Keratinocyte (primary cell): ENCODE data around the gene ALOX15. TPM values are rescaled to one million over a fixed set of nuclear protein-coding genes. Genes with fewer than 3 reads are reported as not detected.

Source experiments
- DNase-seq: peaks from one replicate; pipeline ENCODE4 v3.0.0-alpha.2; 2011; ENCODE audit warnings: low read depth, missing footprints, low spot score
- FAIRE-seq: peaks from 2 replicates; lab custom pipeline; 2011; peaks lifted over from hg19 to GRCh38; lab: Jason Lieb, UNC
- H2AFZ ChIP-seq: 2 replicates; pipeline ENCODE4 v1.6.0; 2012; ENCODE audit warnings: low read length, control low read depth, inconsistent platforms; ENCODE audit not compliant: control insufficient read depth
- H3K27ac ChIP-seq: 2 replicates; pipeline ENCODE4 v1.5.1; 2011; ENCODE audit warnings: low read length; ENCODE audit not compliant: control insufficient read depth, insufficient read depth
- H3K27me3 ChIP-seq: 3 replicates; pipeline ENCODE4 v1.6.0; 2011; ENCODE audit warnings: low read length; ENCODE audit not compliant: control insufficient read depth, insufficient read depth; ENCODE audit errors: extremely low read depth
- H3K36me3 ChIP-seq, 2 experiments: 2 replicates in 1 of 2; 3 replicates in 1 of 2; pipeline ENCODE4 v1.5.1; 2011; ENCODE audit warnings: low read length in 2 of 2, mild to moderate bottlenecking in 1 of 2; ENCODE audit not compliant: control insufficient read depth in 2 of 2, insufficient read depth in 2 of 2; ENCODE audit errors: extremely low read depth in 1 of 2
- H3K4me1 ChIP-seq: 3 replicates; pipeline ENCODE4 v1.5.1; 2011; ENCODE audit warnings: low read length; ENCODE audit not compliant: control insufficient read depth, insufficient read depth; ENCODE audit errors: extremely low read depth
- H3K4me2 ChIP-seq: 3 replicates; pipeline ENCODE4 v1.6.0; 2011; ENCODE audit warnings: low read depth, low read length; ENCODE audit not compliant: control insufficient read depth, insufficient read depth; ENCODE audit errors: extremely low read depth
- H3K4me3 ChIP-seq, 3 experiments: fragments of 200-600 bp in 1 of 3; sonication (generic) in 1 of 3; 2 replicates in 2 of 3; 3 replicates in 1 of 3; pipeline ENCODE4 v1.5.1; 2011 to 2016; ENCODE audit warnings: low read length in 3 of 3, mild to moderate bottlenecking in 3 of 3, control low read depth in 2 of 3, inconsistent platforms in 1 of 3, low read depth in 1 of 3, mixed read lengths in 1 of 3, mixed run types in 1 of 3, moderate library complexity in 1 of 3; ENCODE audit not compliant: control insufficient read depth in 2 of 3, insufficient read depth in 2 of 3; ENCODE audit errors: extremely low read depth in 1 of 3
- H3K79me2 ChIP-seq: 2 replicates; pipeline ENCODE4 v1.6.0; 2012; ENCODE audit warnings: low read length; ENCODE audit not compliant: control insufficient read depth, insufficient read depth
- H3K9ac ChIP-seq: 3 replicates; pipeline ENCODE4 v1.6.0; 2011; ENCODE audit warnings: low read length; ENCODE audit not compliant: control insufficient read depth, insufficient read depth; ENCODE audit errors: extremely low read depth
- H3K9me1 ChIP-seq: 3 replicates; pipeline ENCODE4 v1.6.0; 2011; ENCODE audit warnings: low read length; ENCODE audit not compliant: control insufficient read depth, insufficient read depth; ENCODE audit errors: extremely low read depth
- H3K9me3 ChIP-seq: 2 replicates; pipeline ENCODE4 v1.5.1; 2012; ENCODE audit warnings: low read depth, low read length; ENCODE audit not compliant: control insufficient read depth
- H4K20me1 ChIP-seq: 3 replicates; pipeline ENCODE4 v1.6.0; 2011; ENCODE audit warnings: low read length; ENCODE audit not compliant: control insufficient read depth, insufficient read depth; ENCODE audit errors: extremely low read depth
- EZH2 ChIP-seq: IDR thresholded peaks from one replicate; pipeline ENCODE4 v1.6.1; 2012; ENCODE audit warnings: inconsistent platforms, mild to moderate bottlenecking, low read length, moderate library complexity
- dilution Hi-C: fragments of 300-500 bp; cut with MboI; formaldehyde crosslinking; loops from one replicate; pipeline ENCODE4 v1.7.0; 2020; ENCODE audit warnings: low sequenced_read_pairs; ENCODE audit not compliant: extremely low pct_ligation_motif_present
- polyA plus RNA-seq, 5 experiments: library from polyadenylated mRNA; depleted of rRNA in 3 of 5; stranded (reverse) in 3 of 5; stranded (forward) in 1 of 5; unstranded in 1 of 5; fragments of >200 nt; gene quantifications; 1 replicate in 1 of 5; 2 replicates in 3 of 5; 3 replicates in 1 of 5; pipeline versions ENCODE4 v1.2.1 to v1.2.3, GENCODE V29; 2011 to 2012; ENCODE audit warnings: missing spikeins in 2 of 5, low read depth in 1 of 5, low replicate concordance in 1 of 5
- TF ChIP-seq, protein P1 (sequence below), 3 experiments: IDR thresholded peaks in 1 of 3; conservative IDR thresholded peaks in 1 of 3; optimal IDR thresholded peaks in 1 of 3; 2 replicates in 2 of 3; 3 replicates in 1 of 3; pipeline versions ENCODE3 to v1.5.1; 2011; ENCODE audit warnings: low read length in 3 of 3, mild to moderate bottlenecking in 3 of 3, moderate library complexity in 2 of 3, control low read depth in 1 of 3, inconsistent platforms in 1 of 3; ENCODE audit not compliant: insufficient read depth in 2 of 3; ENCODE audit errors: extremely low read depth in 1 of 3

Gene ALOX15
- polyA plus RNA-seq, 1 donor (not counting 4 experiments of a cell fraction or from before 2014, with no cell fraction given) = 0.04 TPM

DNA sequence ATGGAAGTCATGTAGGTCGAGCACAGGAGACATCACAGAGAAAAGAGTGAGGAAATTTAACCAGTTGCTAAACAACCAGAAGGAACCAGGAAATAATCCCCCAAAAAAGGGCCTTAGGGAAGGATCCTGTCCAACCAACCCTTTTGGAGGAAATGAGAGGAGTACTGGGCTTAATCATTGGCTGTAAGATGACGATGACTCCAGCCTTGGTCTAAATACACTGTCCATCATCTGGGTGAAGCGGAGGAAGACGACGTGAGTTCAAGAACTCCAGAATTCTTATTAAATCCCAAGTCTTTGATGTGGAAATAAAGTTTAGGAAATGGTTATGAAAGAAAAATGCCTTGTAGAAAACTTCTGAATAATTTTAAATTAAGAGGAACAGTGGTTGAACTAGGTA lies 11.5 kb upstream of the ALOX15 start:
- H3K4me3 ChIP-seq = no peak overlapping the region
- H3K4me1 ChIP-seq = no peaks in the 10 kb centered on the region
- H4K20me1 ChIP-seq = no peaks in the 10 kb centered on the region
- DNase-seq = no peak
- no peaks in the 10 kb centered on the region for H3K9me3 ChIP-seq
- no peak overlapping the region for H3K27ac ChIP-seq
- H3K27me3 ChIP-seq = no peaks in the 10 kb centered on the region
- no peaks in the 10 kb centered on the region for H3K36me3 ChIP-seq
- no peaks in the 10 kb centered on the region for H3K9me1 ChIP-seq
- no peaks in the 10 kb centered on the region for H3K79me2 ChIP-seq
- H3K4me2 ChIP-seq = no peak overlapping the region
- no peak overlapping the region for H3K9ac ChIP-seq
- no peak for FAIRE-seq
- dilution Hi-C loops = no loop called here
- TF ChIP-seq, protein P1, sequence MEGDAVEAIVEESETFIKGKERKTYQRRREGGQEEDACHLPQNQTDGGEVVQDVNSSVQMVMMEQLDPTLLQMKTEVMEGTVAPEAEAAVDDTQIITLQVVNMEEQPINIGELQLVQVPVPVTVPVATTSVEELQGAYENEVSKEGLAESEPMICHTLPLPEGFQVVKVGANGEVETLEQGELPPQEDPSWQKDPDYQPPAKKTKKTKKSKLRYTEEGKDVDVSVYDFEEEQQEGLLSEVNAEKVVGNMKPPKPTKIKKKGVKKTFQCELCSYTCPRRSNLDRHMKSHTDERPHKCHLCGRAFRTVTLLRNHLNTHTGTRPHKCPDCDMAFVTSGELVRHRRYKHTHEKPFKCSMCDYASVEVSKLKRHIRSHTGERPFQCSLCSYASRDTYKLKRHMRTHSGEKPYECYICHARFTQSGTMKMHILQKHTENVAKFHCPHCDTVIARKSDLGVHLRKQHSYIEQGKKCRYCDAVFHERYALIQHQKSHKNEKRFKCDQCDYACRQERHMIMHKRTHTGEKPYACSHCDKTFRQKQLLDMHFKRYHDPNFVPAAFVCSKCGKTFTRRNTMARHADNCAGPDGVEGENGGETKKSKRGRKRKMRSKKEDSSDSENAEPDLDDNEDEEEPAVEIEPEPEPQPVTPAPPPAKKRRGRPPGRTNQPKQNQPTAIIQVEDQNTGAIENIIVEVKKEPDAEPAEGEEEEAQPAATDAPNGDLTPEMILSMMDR (optimal IDR thresholded peaks at IDR 0.05 in 1 of 3, IDR thresholded peaks at IDR 0.05 in 1 of 3, conservative IDR thresholded peaks at IDR 0.05 in 1 of 3; ENCODE audit: extremely low read depth in 1 of 3, insufficient read depth in 2 of 3, low read length in 3 of 3) = no peak
- TF ChIP-seq EZH2 = no peak
- H2AFZ ChIP-seq = no peak overlapping the region

DNA sequence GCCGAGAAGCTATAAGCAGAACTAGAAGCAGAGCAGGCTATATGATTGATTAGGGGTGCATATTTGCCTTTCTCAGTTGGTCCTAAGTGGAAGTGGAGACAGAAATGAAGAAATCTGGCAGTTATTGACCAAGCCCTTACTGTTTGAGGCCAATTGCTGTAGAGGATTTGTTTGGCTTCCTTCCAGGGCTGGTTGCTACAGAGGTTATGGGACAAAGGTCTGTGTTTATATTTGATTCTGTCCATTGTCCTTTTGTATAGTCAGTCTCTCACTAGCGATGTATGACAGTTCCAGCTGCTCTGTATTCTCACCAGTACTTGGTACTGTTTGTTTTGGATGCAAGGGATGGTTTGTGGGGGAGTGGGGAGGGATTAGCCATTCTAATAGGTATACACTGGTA lies 7.3 kb upstream of the ALOX15 start:
- Histone ChIP-seq H3K27ac (no peak overlapping the region), H3K9ac (no peak overlapping the region), H3K4me3 (no peak overlapping the region), H3K36me3 (no peaks in the 10 kb centered on the region), H3K27me3 (peaks cover 3% of the 10 kb centered on the region), H3K79me2 (no peaks in the 10 kb centered on the region), H3K9me1 (no peaks in the 10 kb centered on the region), H3K4me1 (no peaks in the 10 kb centered on the region), H3K4me2 (no peak overlapping the region), H4K20me1 (no peaks in the 10 kb centered on the region), H2AFZ (no peak overlapping the region), H3K9me3 (no peaks in the 10 kb centered on the region)
- dilution Hi-C loops = no loop called here
- no peak for DNase-seq
- TF ChIP-seq, protein P1 (optimal IDR thresholded peaks at IDR 0.05 in 1 of 3, IDR thresholded peaks at IDR 0.05 in 1 of 3, conservative IDR thresholded peaks at IDR 0.05 in 1 of 3; ENCODE audit: extremely low read depth in 1 of 3, insufficient read depth in 2 of 3, low read length in 3 of 3) = no peak
- TF ChIP-seq EZH2 = no peak
- no peak for FAIRE-seq
